ENCODE data around the gene PGM5. TPM values are rescaled to one million over a fixed set of nuclear protein-coding genes. Genes with fewer than 3 reads are reported as not detected.
A peak's percentile ranks its signal among the peaks of the same experiment; 100 is the strongest.

The PGM5 gene
- total RNA-seq, 1 experiment from 2014 or later, result 75.5 TPM

- H3K4me3 ChIP-seq (ENCODE audit: low read length), result no peak overlapping the region
- ATAC-seq (no peak), DNase-seq (no peak)
- TF ChIP-seq EZH2phosphoT487 (IDR thresholded peaks at IDR 0.05; ENCODE audit: borderline replicate concordance, low read length) (no peak), CTCF (conservative IDR thresholded peaks at IDR 0.05; ENCODE audit: low read depth, low read length) (no peak), EZH2 (IDR thresholded peaks at IDR 0.05; ENCODE audit: low read length, unreplicated experiment) (no peak)
- intact Hi-C loops (cut with micrococcal nuclease), result no loop called here
- no TSS peak for BruUV-seq (replicated peaks)
- no peaks in the 10 kb centered on the region for H3K79me2 ChIP-seq (ENCODE audit: low read length)
- POLR2A ChIA-PET (ENCODE audit: unreplicated experiment), result no interaction called here
- peaks cover 25% of the 10 kb centered on the region for H3K4me1 ChIP-seq (ENCODE audit: insufficient read depth, low read length)
- H3K9me3 ChIP-seq (ENCODE audit: low read length), result no peaks in the 10 kb centered on the region
- no peak overlapping the region for H3K4me2 ChIP-seq (ENCODE audit: low read length)
- H4K20me1 ChIP-seq (ENCODE audit: low read length), result no peaks in the 10 kb centered on the region
- H2AFZ ChIP-seq (ENCODE audit: low read length), result no peak overlapping the region
- H3K9me2 ChIP-seq (replicated peaks; ENCODE audit: low read length), result no peaks in the 10 kb centered on the region
- no peaks in the 10 kb centered on the region for H3F3A ChIP-seq (ENCODE audit: low read length, unreplicated experiment)
- no peak overlapping the region for H3K27ac ChIP-seq (ENCODE audit: low read length)
- CTCF ChIA-PET, result no interaction called here
- peaks cover 9% of the 10 kb centered on the region for H3K36me3 ChIP-seq (ENCODE audit: low read depth, low read length)
- no peaks in the 10 kb centered on the region for H3K27me3 ChIP-seq (ENCODE audit: low read length)
- H3K9ac ChIP-seq (ENCODE audit: low read length), result no peak overlapping the region
Measured at GRCh38 chr9:68513385-68513784, 157.0 kb downstream of the PGM5 start.

- no peak overlapping the region for H3K4me3 ChIP-seq (ENCODE audit: low read length)
- no peaks in the 10 kb centered on the region for H3K9me3 ChIP-seq (ENCODE audit: low read length)
- no TSS peak for BruUV-seq (replicated peaks)
- peaks cover 25% of the 10 kb centered on the region for H3K4me1 ChIP-seq (ENCODE audit: insufficient read depth, low read length)
- ChIA-PET CTCF (no interaction called here), POLR2A (ENCODE audit: unreplicated experiment) (no interaction called here)
- H3K27ac ChIP-seq (ENCODE audit: low read length), result no peak overlapping the region
- H3K27me3 ChIP-seq (ENCODE audit: low read length), result no peaks in the 10 kb centered on the region
- no peaks in the 10 kb centered on the region for H4K20me1 ChIP-seq (ENCODE audit: low read length)
- peaks cover 9% of the 10 kb centered on the region for H3K36me3 ChIP-seq (ENCODE audit: low read depth, low read length)
- DNase-seq, result peak; percentile 60
- H3K4me2 ChIP-seq (ENCODE audit: low read length), result no peak overlapping the region
- TF ChIP-seq EZH2 (IDR thresholded peaks at IDR 0.05; ENCODE audit: low read length, unreplicated experiment) (no peak), EZH2phosphoT487 (IDR thresholded peaks at IDR 0.05; ENCODE audit: borderline replicate concordance, low read length) (no peak), CTCF (conservative IDR thresholded peaks at IDR 0.05; ENCODE audit: low read depth, low read length) (no peak)
- H3F3A ChIP-seq (ENCODE audit: low read length, unreplicated experiment), result no peaks in the 10 kb centered on the region
- peak; percentile 67 for ATAC-seq
- H2AFZ ChIP-seq (ENCODE audit: low read length), result no peak overlapping the region
- H3K9me2 ChIP-seq (replicated peaks; ENCODE audit: low read length), result no peaks in the 10 kb centered on the region
- no peaks in the 10 kb centered on the region for H3K79me2 ChIP-seq (ENCODE audit: low read length)
- H3K9ac ChIP-seq (ENCODE audit: low read length), result no peak overlapping the region
- intact Hi-C loops (cut with micrococcal nuclease), result no loop called here
Measured at GRCh38 chr9:68513981-68514380, 157.6 kb downstream of the PGM5 start.

- Histone ChIP-seq H3K79me2 (ENCODE audit: low read length) (no peaks in the 10 kb centered on the region), H3K4me1 (ENCODE audit: insufficient read depth, low read length) (peaks cover 25% of the 10 kb centered on the region), H2AFZ (ENCODE audit: low read length) (no peak overlapping the region), H3K9me3 (ENCODE audit: low read length) (no peaks in the 10 kb centered on the region), H3K9me2 (replicated peaks; ENCODE audit: low read length) (no peaks in the 10 kb centered on the region), H3K4me3 (ENCODE audit: low read length) (no peak overlapping the region), H3K9ac (ENCODE audit: low read length) (no peak overlapping the region), H3K4me2 (ENCODE audit: low read length) (0 out of 2 replicates have a peak overlapping the region, but pooled peaks have one; percentile 4), H4K20me1 (ENCODE audit: low read length) (no peaks in the 10 kb centered on the region), H3F3A (ENCODE audit: low read length, unreplicated experiment) (no peaks in the 10 kb centered on the region), H3K36me3 (ENCODE audit: low read depth, low read length) (peaks cover 9% of the 10 kb centered on the region), H3K27me3 (ENCODE audit: low read length) (no peaks in the 10 kb centered on the region), H3K27ac (ENCODE audit: low read length) (no peak overlapping the region)
- DNase-seq, result peak; percentile 69
- no TSS peak for BruUV-seq (replicated peaks)
- intact Hi-C loops (cut with micrococcal nuclease), result loop anchor here (5.0 kb wide), 1 partner anchor 52 kb away; no protein-coding TSS in a partner anchor
- ChIA-PET CTCF (no interaction called here), POLR2A (ENCODE audit: unreplicated experiment) (interaction anchor here (0.7 kb wide), 1 partner anchor 225 kb away, joined by 4 read pairs; no protein-coding TSS in a partner anchor)
- TF ChIP-seq CTCF (conservative IDR thresholded peaks at IDR 0.05; ENCODE audit: low read depth, low read length) (no peak), EZH2 (IDR thresholded peaks at IDR 0.05; ENCODE audit: low read length, unreplicated experiment) (no peak), EZH2phosphoT487 (IDR thresholded peaks at IDR 0.05; ENCODE audit: borderline replicate concordance, low read length) (no peak)
- no peak for ATAC-seq
Measured at GRCh38 chr9:68515326-68516017, 159.1 kb downstream of the PGM5 start.

Measured in PC-3 (cell line).